Vagina (tissue), 2 donors: ENCODE data around the gene CISTR.

Source experiments
- CTCF ChIP-seq, 3 experiments: fragments of 450-650 bp in 2 of 3; fragments of 200-600 bp in 1 of 3; sonication (generic) in 1 of 3; IDR thresholded peaks; one replicate each; pipeline ENCODE4 v1.5.1; 2017 to 2019; ENCODE audit warnings: antibody characterized with exemption in 3 of 3, mild to moderate bottlenecking in 2 of 3, moderate library complexity in 2 of 3
- POLR2AphosphoS5 ChIP-seq, 2 donors: sonication (generic); formaldehyde crosslinking; IDR thresholded peaks; one replicate each; pipeline ENCODE4 v1.9.0; 2017; ENCODE audit warnings: antibody characterized with exemption in 2 of 2, mild to moderate bottlenecking in 2 of 2, low read depth in 1 of 2; ENCODE audit not compliant: insufficient read depth in 1 of 2

DNA sequence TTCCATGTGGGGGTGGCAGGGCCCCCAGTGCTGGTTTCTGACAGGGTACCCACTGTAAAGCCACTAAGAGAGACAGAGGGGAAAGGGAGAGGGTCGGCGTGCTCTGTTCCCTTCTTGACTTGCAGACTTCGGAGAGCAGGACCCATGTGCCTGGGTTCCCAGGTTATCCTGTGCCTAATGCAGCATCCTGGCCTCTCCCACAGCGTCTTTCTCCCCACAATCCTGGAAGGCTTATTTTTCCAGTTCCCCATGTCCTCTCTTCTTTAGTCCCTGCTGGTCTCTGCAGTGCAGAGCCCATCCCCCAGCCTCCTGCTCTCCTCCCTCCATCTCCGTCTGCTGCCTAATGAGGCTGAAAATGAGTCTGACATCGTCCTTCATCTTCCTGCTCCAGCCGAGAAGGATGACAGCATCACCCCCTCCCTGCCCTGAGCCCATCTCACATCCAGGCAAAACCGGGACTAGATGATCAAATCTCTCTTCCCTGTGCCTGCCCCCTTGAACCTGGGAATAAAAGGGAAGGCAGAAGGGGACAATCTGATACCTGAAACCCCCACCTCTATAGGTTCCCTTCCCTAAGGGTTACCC, 39.6 kb downstream of the CISTR start:
- no peak for TF ChIP-seq CTCF (IDR thresholded peaks at IDR 0.05)
- TF ChIP-seq POLR2AphosphoS5 (IDR thresholded peaks at IDR 0.05; ENCODE audit: insufficient read depth in 1 of 2, low read depth in 1 of 2): no peak
